Pulmonary artery endothelial cell (primary cell): ENCODE data around the gene FAM83E. TPM values are rescaled to one million over a fixed set of nuclear protein-coding genes. Genes with fewer than 3 reads are reported as not detected.
"Not testable (repeated sequence)": the region's sequence is repeated elsewhere in the genome, so short reads cannot be mapped to it uniquely, and the experiment has no call there.

Source experiments
- DNase-seq: peaks from one replicate; pipeline ENCODE4 v3.0.0-alpha.2; 2011; ENCODE audit warnings: low read depth, low spot score
- total RNA-seq: library from RNA; depleted of rRNA; stranded (reverse); fragments of >200 nt; gene quantifications from 2 replicates; pipeline ENCODE4 v1.2.3, GENCODE V29; 2014

FAM83E gene
- total RNA-seq, result 0.73 and 0.99 TPM in 2 replicates

- no peak for DNase-seq
Observed at GRCh38 chr19:48614436-48615230, at the start of gene FAM83E. Gene FAM83E, minus strand, starts transcription at chr19:48615076. Its CDS starts 1,704 bp downstream, at chr19:48613372.

- no peak for DNase-seq
Observed at GRCh38 chr19:48664476-48664875, 49.6 kb upstream of the FAM83E start.

- no peak for DNase-seq
Observed at GRCh38 chr19:48663667-48664066, 48.8 kb upstream of the FAM83E start.

DNA sequence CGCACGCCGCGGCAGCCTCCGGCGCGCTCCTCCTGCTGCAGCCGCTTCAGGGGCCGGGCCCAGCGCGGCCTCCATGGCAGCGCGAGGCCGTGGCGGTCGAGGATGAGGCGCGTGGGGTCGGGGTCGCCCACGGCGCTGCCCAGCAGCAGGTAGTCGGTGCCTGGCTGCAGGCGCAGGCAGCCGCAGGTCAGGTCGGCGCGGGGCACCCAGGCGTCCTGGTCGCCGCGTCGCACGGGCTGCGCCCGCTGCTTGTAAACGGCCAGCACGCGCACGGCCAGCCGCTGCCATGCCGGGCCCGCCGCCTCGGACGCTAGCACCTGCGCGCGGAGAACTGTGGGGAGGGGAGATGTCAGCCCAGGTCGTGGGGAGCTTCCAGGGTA, 46.8 kb upstream of the FAM83E start:
- DNase-seq, result no peak

- peak; percentile 75 for DNase-seq
Observed at GRCh38 chr19:48660852-48661710, 46.2 kb upstream of the FAM83E start.

DNA sequence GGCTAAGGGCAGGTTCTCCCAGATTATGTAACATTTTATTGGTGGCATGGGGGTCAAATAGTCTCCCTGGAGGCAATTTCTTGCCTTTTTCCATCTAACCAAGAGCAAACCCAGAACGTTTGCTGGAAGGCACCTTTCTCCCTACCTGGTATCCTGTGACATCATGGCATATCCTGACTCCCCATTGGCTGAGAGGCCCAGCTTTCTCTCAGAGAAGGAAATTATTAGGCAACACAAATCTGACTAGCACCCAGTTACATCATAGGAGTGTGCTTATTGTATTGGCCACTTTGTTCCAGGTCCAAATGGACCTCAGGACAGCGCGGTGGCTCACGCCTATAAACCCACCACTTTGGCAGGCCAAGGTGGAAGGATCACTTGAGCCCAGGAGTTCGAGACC, 44.9 kb upstream of the FAM83E start:
- DNase-seq, result no peak

DNA sequence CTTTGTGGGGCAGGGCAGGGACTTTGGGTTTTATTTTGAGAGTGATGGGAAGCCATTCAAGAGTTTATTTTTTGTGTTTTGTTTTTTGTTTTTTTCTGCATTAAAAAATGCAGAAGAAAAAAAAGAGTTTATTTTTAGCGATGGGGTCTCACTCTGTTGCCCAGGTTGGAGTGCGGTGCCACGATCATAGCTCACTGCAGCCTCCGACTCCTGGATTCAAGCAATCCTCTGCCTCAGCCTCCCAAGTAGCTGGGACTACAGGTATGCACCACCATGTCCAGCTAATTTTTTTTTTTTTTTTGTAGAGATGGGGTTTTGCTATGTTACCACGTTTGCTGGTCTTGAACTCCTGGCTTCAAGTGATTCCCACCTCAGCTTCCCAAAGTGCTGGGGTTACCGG, 43.6 kb upstream of the FAM83E start:
- no peak for DNase-seq

- not testable (repeated sequence) for DNase-seq
Observed at GRCh38 chr19:48657828-48658227, 43.0 kb upstream of the FAM83E start.

DNA sequence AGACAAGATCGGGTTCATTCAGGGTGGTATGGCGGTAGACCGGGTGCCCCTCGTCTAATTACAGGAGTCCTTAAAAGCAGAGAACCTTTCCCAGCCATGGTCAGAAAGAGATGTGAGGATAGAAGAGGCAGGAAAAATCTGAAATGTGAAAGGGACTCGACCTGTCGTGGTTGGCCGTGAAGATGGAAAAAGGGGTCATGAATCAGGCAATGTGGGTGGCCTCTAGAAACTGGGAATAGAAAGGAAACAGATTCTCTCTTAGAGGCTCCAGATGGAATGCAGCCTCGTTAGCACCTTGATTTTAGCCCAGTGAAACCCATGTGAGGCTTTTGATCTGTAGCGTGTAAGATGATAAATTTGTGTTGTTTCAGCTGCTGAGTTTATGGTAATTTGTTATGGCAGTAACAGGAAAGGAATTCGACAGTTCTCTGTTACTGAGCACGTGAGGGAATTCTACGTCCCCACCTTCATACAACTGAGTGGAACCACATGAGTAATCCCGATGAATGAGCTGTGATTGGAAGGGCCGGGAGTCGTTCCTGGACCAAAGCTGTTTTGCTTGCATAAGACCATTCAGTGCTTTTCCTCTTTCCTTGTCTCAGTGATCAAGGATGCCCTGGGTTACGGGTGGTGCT, 42.1 kb upstream of the FAM83E start:
- no peak for DNase-seq

DNA sequence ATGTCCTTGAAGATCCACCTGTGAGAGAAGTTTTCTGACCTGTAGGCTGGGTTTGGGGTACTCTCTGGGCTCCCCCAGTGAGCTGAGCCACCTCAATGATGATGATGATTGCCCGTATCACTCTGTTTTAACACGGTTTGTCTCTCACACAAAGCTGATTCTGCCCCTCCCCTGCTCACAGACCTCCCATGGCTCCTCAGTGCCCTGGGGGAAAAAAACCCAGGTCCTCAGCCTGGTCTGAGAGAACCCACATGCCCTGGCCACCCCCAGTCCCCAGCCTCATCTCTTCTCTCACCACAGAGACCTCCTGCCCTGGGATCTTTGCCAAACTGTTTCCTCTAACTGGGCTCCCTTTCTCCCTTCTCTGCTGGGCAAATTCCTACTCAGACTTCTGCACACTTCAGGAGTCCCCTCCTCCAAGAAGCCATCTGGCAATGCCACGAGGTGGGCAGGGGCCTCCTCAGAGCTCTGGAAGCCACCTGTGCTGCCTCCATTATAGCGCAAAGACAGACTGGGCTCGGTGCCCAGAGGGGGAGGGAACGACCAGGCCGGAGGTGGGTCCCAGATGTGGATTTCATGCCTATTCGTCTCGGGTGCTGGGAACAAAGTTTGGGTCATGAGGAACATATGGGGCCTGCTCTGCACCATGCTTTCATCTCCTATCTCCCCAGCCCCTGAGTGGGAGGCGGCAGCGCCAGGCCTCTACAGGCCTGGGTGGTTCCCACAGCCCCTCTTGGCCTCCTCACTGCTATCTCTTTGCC, 39.6 kb upstream of the FAM83E start:
- DNase-seq, result no peak

- DNase-seq, result no peak
Observed at GRCh38 chr19:48651683-48652048, 36.8 kb upstream of the FAM83E start.

DNA sequence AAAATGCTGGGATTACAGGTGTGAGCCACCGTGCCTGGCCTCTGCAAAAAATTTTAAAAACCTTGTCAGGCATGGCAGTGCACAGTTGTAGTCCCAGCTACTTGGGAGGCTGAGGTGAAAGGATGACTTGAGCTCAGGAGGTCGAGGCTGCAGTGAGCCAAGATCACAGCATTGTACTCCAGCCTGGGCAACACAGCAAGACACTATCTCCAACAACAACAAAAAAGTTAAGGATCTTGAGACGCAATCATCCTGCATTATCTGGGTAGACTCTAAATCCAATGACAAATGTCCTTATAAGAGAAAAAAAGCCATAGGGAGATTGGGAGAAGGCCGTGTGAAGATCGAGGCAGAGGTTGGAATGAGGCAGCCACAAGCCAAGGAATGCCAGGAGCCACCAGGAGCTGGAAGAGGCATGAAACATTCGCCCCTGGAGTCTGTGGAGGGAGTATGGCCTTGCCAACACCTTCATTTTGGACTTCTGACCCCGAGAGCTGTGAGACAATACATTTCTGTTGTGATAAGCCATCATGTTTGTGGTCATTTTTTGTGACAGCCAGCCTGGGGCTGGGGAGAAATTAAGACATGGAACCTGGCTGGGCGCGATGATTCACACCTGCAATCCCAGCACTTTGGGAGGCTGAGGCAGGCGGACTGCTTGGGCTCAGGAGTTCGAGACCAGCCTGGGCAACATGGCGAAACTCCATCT, 36.3 kb upstream of the FAM83E start:
- no peak for DNase-seq

DNA sequence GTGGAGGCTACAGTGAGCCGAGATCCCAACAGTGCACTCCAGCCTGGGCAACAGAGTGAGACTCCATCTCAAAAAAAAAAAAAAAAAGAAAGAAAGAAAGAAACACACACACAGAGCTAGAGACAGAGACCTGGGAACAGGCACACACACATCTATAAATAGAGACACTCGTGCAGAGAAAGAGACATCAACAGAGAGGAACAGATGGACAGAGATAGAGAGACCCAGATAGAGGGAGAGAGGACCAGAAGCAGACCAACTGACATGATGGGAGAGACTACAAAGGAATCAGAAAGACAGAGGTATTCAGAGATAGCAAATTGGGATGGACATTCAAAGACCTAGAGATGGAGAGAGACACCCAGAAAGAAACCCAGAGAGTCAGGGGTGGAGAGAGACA, 33.3 kb upstream of the FAM83E start:
- no peak for DNase-seq

DNA sequence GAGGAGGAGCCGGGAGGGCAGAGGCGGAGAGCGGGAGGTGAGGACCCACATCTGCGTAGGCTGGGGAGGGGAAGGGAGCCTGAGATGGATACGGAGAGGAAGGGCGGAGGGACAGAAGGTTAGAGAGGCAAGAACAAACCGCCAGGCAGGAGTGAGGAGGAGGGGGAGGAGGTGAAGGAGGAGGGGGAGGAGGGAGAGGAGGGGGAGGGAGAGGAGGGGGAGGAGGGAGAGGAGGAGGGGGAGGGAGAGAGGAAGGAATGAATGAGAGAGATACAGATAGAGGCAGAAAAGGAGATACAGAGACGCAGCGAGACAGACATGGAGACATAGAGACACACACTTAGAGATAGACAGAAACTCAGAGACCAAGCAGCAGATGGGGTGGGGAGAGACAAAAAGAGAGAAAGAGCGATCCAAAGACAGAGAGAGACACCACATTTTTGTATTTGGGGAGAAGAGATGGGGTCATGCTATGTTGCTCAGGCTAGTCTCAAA, 31.9 kb upstream of the FAM83E start:
- no peak for DNase-seq

- DNase-seq, result no peak
Observed at GRCh38 chr19:48646001-48646721, 31.3 kb upstream of the FAM83E start, which contains the start of gene CA11. Gene CA11, minus strand, starts transcription at chr19:48646187. Its CDS starts 555 bp downstream, at chr19:48645632.

DNA sequence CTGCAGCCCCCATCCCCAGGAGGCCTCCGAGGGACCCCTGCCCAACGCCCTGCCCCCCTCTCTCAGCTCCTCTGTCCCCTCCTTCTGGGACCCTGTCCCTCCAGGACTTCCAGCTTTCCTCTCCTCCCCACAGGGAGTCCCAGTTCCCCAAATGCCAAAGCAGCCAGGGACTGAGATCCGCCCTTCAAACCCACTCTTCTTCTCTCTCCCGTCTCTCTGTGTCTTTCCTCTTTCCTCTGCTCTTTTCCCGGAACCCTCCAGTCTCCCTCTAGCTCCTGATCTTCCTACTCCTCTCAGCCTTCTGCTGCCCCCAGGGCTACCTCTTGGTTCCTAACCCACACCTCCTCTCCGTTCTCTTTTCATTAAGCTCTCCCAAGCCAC, 30.7 kb upstream of the FAM83E start:
- no peak for DNase-seq

DNA sequence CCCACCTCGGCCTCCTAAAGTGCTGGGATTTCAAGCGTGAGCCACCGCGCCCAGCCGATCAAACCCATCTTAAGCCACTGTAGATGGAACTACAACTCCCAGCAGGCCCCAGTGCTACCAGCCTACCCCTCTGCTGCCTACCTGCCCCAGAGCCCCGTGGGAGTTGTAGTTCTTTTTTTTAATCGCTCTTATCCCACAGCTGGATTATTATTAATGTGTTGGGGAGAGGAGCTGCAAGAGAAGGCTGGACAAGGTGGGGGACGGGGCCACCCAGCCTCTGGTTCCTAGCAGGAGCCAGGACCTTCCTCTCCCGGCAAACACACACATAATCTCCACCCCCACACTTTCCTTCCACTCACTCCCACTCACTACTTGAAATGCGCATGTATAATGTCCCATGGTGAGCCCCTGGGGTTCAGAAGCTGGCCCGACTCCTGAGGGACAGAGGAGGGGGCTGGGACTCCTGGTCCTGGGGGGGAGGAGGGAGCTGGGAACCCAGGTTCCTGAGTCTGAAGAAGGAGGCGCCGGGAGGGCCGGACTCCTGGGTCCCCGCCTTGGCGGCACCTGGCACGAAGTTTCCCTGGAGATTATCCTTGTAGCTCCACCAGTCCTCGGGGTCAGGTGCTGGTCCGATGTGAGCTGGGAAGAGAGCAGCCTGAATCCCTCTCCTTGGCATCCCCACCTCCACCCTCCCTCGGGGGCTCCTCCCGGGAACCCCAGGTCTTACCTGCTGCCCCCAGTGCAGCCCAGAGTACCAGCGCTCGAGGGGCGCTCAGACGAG, 30.2 kb upstream of the FAM83E start:
- DNase-seq, result no peak

GRCh38 chr19:48644355-48644754, 29.5 kb upstream of the FAM83E start:
- DNase-seq, result no peak

GRCh38 chr19:48642862-48643261, 28.0 kb upstream of the FAM83E start:
- DNase-seq, result no peak
